SKM-1 (cell line): ENCODE data around the gene CCDC88A.
"Not testable (repeated sequence)": the region's sequence is repeated elsewhere in the genome, so short reads cannot be mapped to it uniquely, and the experiment has no call there.

ENCODE experiments used
- DNase-seq: peaks from one replicate; lab custom pipeline; 2025; ENCODE audit not compliant: unreplicated experiment; lab: John Stamatoyannopoulos, UW

Gene CCDC88A, protein sequence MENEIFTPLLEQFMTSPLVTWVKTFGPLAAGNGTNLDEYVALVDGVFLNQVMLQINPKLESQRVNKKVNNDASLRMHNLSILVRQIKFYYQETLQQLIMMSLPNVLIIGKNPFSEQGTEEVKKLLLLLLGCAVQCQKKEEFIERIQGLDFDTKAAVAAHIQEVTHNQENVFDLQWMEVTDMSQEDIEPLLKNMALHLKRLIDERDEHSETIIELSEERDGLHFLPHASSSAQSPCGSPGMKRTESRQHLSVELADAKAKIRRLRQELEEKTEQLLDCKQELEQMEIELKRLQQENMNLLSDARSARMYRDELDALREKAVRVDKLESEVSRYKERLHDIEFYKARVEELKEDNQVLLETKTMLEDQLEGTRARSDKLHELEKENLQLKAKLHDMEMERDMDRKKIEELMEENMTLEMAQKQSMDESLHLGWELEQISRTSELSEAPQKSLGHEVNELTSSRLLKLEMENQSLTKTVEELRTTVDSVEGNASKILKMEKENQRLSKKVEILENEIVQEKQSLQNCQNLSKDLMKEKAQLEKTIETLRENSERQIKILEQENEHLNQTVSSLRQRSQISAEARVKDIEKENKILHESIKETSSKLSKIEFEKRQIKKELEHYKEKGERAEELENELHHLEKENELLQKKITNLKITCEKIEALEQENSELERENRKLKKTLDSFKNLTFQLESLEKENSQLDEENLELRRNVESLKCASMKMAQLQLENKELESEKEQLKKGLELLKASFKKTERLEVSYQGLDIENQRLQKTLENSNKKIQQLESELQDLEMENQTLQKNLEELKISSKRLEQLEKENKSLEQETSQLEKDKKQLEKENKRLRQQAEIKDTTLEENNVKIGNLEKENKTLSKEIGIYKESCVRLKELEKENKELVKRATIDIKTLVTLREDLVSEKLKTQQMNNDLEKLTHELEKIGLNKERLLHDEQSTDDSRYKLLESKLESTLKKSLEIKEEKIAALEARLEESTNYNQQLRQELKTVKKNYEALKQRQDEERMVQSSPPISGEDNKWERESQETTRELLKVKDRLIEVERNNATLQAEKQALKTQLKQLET (N-terminal part only)

GRCh38 chr2:55419679-55420438 is at the start of gene CCDC88A:
TSS of gene CCDC88A (minus strand) at chr2:55419856. CDS start at chr2:55419079, 777 bp downstream.
- DNase-seq, result peak; percentile 88

DNA sequence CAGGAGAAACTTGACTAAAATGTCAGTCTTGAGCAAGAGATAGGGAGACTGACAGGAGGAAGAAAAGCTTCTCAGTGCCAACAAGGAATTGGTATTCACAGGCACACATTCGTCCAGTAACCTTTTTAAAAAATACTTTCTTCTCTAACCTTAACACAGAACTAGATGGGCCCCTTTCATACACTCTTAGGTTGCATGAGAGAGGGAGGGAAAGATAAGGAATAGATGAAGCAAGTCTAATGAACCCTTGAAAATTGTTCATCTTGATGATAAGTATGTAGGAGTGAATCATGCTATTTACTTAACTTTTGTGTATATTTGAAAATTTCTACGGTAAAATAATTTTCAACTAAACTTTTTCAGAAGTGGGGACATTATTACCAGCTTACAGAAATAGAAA is 42.0 kb upstream of the CCDC88A start:
- DNase-seq, result no peak

DNA sequence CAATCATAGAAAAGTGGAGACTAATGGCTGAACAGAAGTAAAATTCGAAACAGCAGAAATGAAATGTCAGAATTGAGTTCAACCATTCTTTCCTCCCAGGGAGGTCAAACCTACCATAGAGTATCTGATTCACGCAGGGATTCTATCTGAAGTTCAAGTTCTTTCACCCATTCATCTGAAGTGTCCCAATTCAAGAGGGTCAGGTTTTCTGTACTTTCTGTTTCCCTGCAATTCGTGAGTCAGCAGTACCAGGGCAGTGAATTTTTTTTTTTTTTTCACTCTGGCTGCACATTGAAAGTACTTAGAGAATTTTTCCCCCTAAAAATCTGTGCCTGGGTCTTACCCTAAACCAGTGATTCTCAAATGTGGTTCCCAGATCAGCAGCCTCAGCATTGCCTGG is 40.9 kb upstream of the CCDC88A start:
- no peak for DNase-seq

- DNase-seq, result no peak
Observed at GRCh38 chr2:55459714-55460274, 40.1 kb upstream of the CCDC88A start.

GRCh38 chr2:55459279-55459678 is 39.6 kb upstream of the CCDC88A start:
- DNase-seq, result no peak

DNA sequence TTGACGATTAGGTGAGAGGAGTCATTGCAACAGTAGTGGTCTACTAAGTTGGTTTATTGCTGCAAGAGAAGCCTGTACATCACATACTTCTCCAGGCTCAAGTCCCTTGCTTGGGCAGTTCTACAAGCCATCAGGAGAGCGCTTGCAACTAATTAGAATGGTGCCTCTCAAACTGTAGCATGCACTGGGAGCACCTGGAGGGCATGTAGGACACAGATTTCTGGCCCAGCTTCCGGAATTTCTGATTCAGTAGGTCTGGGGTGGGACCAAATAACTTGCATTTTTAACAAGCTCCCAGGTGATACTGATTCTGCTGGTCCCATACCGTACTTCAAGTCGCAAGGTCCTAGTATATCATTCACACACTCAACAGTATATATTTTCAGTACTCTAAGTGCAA is 34.5 kb upstream of the CCDC88A start:
- no peak for DNase-seq

DNA sequence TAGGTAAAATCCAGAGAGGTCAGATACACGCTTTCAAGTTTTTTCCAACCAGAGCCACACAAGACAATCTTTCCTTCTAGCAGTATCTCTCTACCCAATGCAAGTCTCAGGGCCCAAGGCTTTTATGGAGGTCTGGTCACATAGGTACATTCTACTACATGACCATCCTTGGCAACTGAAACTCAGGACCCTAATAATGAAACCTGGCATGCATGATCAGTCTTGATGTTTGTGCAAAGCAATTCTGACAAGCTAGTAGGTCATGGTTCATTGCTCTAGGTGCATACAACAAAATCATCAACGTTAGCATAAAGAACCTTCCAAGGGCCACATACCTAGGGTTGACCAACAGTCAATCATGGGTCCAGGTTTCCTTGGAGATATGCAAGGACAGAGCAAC is 33.2 kb upstream of the CCDC88A start:
- DNase-seq, result no peak

- DNase-seq, result no peak
Observed at GRCh38 chr2:55451699-55452098, 32.0 kb upstream of the CCDC88A start.

- DNase-seq, result not testable (repeated sequence)
Observed at GRCh38 chr2:55450014-55450413, 30.4 kb upstream of the CCDC88A start.

GRCh38 chr2:55442045-55442760 is 22.5 kb upstream of the CCDC88A start:
- not testable (repeated sequence) for DNase-seq

DNA sequence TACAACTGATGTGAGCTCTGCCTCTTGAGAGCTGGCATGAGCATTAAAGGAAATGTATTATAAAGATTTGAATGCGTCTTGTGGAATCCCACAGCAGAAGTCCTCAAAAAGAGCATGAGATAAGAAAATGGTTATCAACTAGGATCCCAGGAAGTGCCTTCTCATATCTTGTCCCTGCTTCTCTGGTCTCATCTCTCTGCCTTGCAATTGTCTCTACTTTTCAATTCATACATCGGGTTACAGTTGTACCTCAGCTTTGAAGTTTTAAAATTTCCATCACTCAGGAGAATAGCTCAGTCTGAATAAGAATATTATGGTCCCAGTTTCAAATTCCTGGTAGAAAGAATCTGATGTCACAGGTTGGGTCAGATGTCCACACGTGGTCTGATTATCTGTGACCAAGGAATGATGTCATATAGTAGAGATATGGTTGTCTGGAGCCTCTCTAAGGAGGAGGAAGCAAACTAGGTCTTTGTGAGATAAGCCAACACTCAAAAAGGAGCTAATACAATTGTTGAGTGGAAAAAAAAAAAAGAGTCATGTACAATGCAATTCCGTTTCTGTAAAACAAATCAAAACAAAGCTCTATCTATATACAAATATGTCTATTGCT is 21.7 kb upstream of the CCDC88A start:
- no peak for DNase-seq

DNA sequence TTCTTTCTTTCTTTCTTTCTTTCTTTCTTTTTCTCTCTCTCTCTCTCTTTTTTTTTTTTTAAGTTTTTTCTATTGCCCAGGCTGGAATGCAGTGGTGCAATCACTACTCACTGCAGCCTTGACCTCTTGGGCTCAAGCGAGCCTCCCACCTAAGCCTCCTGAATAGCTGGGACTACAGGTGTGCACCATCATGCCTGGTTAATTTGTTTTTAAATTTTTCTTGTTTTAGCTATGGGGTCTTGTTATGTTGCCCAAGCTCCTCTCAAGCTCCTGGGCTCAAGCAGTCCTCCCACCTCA is 19.4 kb upstream of the CCDC88A start:
- DNase-seq, result no peak

- no peak for DNase-seq
Observed at GRCh38 chr2:55438391-55439100, 18.9 kb upstream of the CCDC88A start.

DNA sequence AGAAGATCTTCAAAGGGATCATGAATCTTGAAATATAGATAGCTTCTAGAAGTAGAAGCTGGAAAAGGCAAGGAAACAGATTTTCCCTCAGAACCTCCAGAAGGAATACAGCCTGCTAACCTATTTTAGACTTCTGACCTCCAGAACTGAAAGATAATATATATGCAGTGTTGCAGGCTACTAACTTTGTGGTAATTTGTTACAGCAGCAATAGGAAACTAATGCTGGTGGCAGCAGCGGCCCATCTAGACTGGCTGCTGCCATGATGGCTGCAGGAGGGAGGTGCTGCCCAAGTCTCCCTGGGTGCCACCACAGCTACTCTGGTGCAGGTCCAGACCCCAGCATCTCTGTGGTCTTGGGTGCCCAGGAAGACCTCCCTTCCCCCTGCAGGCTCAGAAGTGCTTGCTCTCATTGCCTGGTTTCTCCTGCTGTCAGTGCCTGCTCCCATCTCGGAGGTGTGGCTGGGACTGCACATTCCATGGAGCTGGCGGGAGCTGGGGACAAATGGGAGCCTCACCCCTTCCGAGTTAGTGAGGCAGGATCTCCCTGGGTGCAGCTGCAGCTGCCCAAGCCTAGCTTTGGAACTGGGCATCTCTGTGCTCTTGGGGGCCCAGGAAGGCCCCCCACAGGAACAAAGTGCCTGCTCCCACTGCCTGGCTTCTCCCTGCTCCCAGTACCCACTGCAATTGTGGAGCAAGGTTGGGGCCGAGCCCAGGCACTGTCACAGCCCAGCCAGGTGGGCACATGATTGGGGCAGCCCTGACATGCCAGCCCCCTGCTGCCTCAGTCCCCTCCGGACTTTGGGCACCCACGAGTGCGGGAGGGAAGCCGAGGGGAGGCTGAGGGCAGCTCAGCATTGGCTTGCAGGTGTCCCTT is 18.1 kb upstream of the CCDC88A start:
- no peak for DNase-seq

DNA sequence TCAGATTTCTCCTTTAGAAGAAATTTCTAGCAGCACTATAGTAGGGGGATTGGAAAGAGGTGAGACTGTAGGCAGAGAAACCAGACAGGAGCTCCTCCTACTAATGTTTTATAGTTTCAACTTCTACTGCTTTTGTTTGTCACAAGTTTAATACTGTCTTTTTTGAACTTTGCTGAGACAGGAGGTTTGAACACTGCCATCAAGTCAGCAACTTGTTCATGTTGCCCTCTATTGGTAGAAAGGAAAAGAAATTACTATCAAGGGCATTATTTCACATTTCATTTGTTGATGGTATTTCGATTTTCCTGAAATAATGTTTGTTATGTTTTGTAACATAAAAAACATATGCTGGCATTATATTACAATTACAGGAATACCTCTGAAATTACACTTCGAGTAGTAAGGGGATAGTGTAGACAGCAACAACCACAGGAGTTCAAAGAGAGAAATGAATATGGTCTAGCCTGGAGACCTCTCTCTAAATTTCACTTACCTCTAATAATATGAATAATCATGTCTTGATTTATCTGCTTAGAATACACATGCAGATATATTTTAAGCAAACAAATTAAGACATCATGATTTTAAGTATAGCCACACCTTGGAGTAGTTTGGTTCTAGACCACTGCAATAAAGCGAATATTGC is 12.4 kb upstream of the CCDC88A start:
- no peak for DNase-seq

DNA sequence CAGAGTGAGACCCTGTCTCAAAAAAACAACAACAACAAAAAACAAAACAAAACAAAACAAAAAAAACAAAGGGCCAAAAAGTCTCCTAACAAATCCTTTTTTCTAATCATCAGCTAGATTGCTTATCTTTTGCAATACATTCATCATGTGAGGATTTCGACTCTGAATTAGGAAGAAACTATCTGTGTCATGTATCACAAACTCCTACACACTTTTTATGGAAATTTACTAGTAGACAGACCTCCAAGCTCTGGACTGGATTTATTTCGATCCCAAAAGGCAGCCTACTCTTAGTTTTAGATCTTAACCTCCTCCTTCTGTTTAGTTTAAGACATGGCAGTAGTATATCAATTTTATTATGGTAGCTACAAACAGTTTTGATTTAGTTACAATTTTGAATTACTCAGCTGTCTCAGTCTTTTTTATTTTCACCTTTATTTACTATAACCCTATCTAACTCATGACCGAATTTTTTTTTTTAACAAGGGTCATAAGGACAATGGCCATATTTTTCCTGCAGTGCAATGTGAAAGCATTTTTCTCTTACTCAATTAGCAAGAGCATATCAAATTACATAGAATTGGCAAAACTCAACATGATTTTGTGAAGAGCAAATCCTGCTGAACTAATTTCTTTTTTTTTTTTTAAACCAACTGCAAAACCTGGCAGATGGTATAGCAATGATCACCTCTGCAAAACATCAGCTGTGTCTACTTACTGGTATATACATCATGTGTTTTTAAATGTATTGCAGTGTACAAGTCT is 10.7 kb upstream of the CCDC88A start:
- no peak for DNase-seq

DNA sequence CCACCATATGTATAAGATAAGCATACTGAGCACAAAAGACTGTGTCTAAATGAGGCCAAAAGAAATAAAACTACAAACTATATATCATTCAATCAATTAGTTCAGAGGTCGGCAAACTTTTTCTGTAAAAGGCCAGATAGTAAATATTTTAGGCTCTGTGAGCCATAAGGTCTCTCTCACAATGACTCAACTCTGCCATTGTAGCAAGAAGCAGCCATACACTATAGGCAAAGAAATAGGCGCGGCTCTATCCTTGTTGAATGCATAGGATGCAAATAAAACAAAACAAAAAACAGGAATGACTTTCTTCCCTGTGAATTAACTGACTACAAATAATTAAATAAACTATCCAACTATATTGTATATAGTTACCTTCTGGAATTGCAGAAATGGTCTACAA is 8.6 kb upstream of the CCDC88A start:
- no peak for DNase-seq
